Limb (tissue), 2 donors: ENCODE data around the gene OR10A5.
"Not testable (repeated sequence)": the region's sequence is repeated elsewhere in the genome, so short reads cannot be mapped to it uniquely, and the experiment has no call there.

Source experiments
- DNase-seq, 2 donors: peaks; one replicate each; pipeline ENCODE4 v3.0.0-alpha.2; 2016; ENCODE audit errors: extremely low spot score in 2 of 2

Gene OR10A5

GRCh38 chr11:6875761-6876160, 30.3 kb downstream of the OR10A5 start:
- DNase-seq = no peak

DNA sequence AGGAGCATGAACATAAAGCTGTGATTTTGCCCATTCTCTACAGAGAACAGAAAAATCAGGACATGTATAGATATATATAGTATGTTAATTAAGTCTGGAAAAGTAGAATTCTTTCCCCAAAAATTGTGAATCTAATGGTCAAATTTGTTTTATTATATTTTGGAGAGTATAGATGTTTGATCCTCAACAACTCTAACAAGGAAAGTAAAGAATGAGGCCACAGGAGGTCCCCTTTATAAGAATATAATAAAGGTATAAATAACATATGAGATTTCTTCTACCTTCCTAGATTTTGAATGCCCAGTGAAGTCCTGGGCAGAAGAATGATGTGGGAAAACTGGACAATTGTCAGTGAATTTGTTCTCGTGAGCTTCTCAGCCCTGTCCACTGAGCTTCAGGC, 30.8 kb downstream of the OR10A5 start, which contains the start of gene OR10A4:
Gene OR10A4, plus strand, starts transcription at position 301 of the 400 bp plus-strand sequence. Its CDS starts 23 bp downstream, at position 324.
- DNase-seq = no peak

GRCh38 chr11:6876914-6877313, 31.4 kb downstream of the OR10A5 start:
- no peak for DNase-seq

DNA sequence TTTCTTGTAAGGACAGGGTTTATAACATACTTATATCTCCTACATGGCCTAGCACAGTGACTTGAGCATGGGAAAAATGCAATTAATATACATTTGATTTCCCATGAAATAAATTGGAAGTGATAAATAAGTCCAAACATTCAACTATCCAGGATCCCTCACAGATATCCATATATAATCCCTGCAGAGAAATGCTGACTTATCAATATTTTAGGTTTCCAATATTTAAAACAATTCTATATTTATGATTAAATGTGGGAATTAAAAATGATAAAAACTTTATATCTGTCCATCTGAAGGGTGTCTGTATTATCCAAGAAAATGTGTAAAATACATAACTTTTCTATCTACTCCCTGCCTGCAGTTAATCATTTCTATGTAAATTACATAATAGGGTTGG, 37.3 kb downstream of the OR10A5 start:
- no peak for DNase-seq

DNA sequence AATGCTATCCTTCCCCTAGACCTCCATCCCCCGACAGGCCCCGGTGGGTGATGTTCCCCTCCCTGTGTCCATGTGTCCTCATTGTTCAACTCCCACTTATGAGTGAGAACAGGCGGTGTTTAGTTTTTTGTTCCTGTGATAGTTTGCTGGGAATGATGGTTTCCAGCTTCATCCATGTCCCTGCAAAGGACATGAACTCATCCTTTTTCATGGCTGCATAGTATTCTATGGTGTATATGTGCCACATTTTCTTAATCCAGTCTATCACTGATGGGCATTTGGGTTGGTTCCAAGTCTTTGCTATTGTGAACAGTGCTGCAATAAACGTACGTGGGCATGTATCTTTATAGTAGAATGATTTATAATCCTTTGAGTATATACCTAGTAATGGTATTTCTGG, 42.2 kb downstream of the OR10A5 start:
- DNase-seq = not testable (repeated sequence)

DNA sequence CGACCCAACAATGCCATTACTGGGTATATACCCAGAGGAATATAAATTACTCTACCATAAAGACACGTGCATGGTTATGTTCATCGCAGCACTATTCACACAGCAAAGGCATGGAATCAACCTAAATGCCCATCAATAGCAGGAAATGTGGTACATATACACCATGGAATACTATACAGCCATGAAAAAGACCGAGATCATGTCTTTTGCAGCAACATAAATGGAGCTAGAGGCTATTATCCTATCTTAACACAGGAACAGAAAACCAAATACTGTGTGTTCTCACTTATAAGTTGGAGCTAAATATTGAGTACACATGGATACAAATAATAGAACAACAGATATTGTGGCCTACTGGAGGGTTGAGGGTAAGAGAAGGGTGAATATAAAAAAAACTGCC, 43.3 kb downstream of the OR10A5 start:
- no peak for DNase-seq

DNA sequence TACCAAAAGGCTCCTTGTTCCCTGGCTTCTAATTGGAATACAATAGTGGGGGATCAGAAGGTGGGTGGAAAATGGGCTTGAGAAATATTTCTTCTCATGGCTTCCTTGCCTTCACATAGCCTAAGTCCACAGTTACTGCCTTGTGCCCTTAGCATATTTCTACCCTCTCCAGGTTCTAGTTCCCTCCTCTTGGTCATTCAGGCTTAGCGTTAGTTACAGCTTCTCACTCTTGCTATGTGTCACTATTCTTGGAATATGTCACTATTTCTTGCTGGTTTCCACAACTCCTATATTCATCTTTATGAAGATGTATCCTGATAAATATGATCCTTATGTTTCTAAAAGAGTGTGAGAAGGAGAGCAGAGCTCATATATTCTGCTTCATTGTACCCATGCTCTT, 44.4 kb downstream of the OR10A5 start:
- no peak for DNase-seq

- no peak for DNase-seq
Measured at GRCh38 chr11:6892400-6892799, 46.9 kb downstream of the OR10A5 start, which contains the start of gene OR2D2. OR2D2 (minus strand) TSS chr11:6892500; CDS start chr11:6892500, 0 bp downstream.

DNA sequence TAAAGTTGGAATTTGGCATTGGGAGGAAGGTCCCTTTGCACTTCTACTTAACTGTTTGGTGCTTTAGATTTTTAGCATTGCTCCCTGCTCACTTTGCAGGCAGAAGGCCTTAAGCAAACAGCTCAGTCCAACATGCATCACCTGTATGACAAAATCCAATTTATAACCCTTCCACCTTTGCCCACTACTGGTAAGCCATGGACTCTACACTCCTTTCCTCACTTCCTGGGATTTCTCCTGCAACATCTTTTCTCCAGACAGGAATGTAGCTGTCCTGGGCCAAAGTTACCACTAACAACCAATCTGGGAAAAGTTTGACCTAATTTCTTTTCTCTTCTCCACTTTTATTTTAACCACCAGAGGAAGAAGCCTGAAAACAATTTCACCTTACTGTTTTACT, 48.6 kb downstream of the OR10A5 start:
- no peak for DNase-seq

DNA sequence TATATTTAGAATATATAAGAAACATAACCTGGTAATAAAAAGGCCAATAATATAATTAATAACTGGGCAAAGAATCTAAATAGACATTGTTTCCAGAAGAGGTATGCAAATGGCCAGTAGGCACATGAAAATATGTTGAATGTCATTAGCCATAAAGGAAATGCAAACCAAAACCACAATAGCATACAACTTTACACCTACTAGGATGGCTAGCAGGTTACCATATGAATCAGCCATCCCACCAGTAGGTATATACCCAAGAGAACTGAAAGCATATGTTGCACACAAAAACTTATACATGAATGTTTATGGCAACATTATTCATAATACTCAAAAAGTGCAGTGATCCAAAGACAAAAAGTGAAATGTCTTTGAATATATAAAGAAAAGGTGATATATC, 49.5 kb downstream of the OR10A5 start:
- DNase-seq = no peak
